ENCODE measurements around the gene BAZ2A.

The BAZ2A gene

GRCh38 chr12:56629459-56630179 is 507 bp downstream of the BAZ2A start:
- Histone ChIP-seq H3K27me3 (ENCODE audit: insufficient read depth, insufficient read length) (no peaks in the 10 kb centered on the region), H3K4me3 (ENCODE audit: insufficient read length, low read depth) (peak overlapping the region; percentile 93), H3K9ac (ENCODE audit: insufficient read length, low read depth) (peak overlapping the region; percentile 92), H3K9me3 (ENCODE audit: insufficient read depth, low read length) (no peaks in the 10 kb centered on the region), H3K36me3 (ENCODE audit: insufficient read depth, insufficient read length, low read length) (peaks cover 14% of the 10 kb centered on the region), H3K4me1 (ENCODE audit: insufficient read depth, insufficient read length) (peaks cover 15% of the 10 kb centered on the region)
- DNase-seq (ENCODE audit: low read depth, low spot score), result no peak
- TF ChIP-seq ZNF274 (IDR thresholded peaks at IDR 0.05; ENCODE audit: low read depth, low read length) (no peak), SUZ12 (IDR thresholded peaks at IDR 0.05; ENCODE audit: extremely low read depth, insufficient read depth, insufficient read length) (no peak), YY1 (IDR thresholded peaks at IDR 0.05; ENCODE audit: insufficient read depth, insufficient read length) (no peak)

- peaks cover 15% of the 10 kb centered on the region for H3K36me3 ChIP-seq (ENCODE audit: insufficient read depth, insufficient read length, low read length)
- H3K4me1 ChIP-seq (ENCODE audit: insufficient read depth, insufficient read length), result peaks cover 15% of the 10 kb centered on the region
- peak overlapping the region; percentile 93 for H3K4me3 ChIP-seq (ENCODE audit: insufficient read length, low read depth)
- DNase-seq (ENCODE audit: low read depth, low spot score), result no peak
- H3K9ac ChIP-seq (ENCODE audit: insufficient read length, low read depth), result peak overlapping the region; percentile 92
- H3K9me3 ChIP-seq (ENCODE audit: insufficient read depth, low read length), result no peaks in the 10 kb centered on the region
- no peaks in the 10 kb centered on the region for H3K27me3 ChIP-seq (ENCODE audit: insufficient read depth, insufficient read length)
- TF ChIP-seq YY1 (IDR thresholded peaks at IDR 0.05; ENCODE audit: insufficient read depth, insufficient read length) (no peak), ZNF274 (IDR thresholded peaks at IDR 0.05; ENCODE audit: low read depth, low read length) (no peak), SUZ12 (IDR thresholded peaks at IDR 0.05; ENCODE audit: extremely low read depth, insufficient read depth, insufficient read length) (no peak)
Measured at GRCh38 chr12:56628671-56629458, 1.3 kb downstream of the BAZ2A start.

GRCh38 chr12:56626701-56627100 is 3.4 kb downstream of the BAZ2A start:
- no peak for DNase-seq (ENCODE audit: low read depth, low spot score)
- TF ChIP-seq SUZ12 (IDR thresholded peaks at IDR 0.05; ENCODE audit: extremely low read depth, insufficient read depth, insufficient read length) (no peak), ZNF274 (IDR thresholded peaks at IDR 0.05; ENCODE audit: low read depth, low read length) (no peak), YY1 (IDR thresholded peaks at IDR 0.05; ENCODE audit: insufficient read depth, insufficient read length) (no peak)
- H3K4me1 ChIP-seq (ENCODE audit: insufficient read depth, insufficient read length), result peaks cover 7% of the 10 kb centered on the region
- H3K4me3 ChIP-seq (ENCODE audit: insufficient read length, low read depth), result no peak overlapping the region
- no peaks in the 10 kb centered on the region for H3K9me3 ChIP-seq (ENCODE audit: insufficient read depth, low read length)
- H3K27me3 ChIP-seq (ENCODE audit: insufficient read depth, insufficient read length), result no peaks in the 10 kb centered on the region
- H3K9ac ChIP-seq (ENCODE audit: insufficient read length, low read depth), result no peak overlapping the region
- H3K36me3 ChIP-seq (ENCODE audit: insufficient read depth, insufficient read length, low read length), result peaks cover 19% of the 10 kb centered on the region

- TF ChIP-seq SUZ12 (IDR thresholded peaks at IDR 0.05; ENCODE audit: extremely low read depth, insufficient read depth, insufficient read length), result no peak
- TF ChIP-seq ZNF274 (IDR thresholded peaks at IDR 0.05; ENCODE audit: low read depth, low read length), result no peak
- no peak overlapping the region for H3K4me3 ChIP-seq (ENCODE audit: insufficient read length, low read depth)
Measured at GRCh38 chr12:56622535-56622934, 7.6 kb downstream of the BAZ2A start.

GRCh38 chr12:56616925-56617324 is 13.2 kb downstream of the BAZ2A start:
- Histone ChIP-seq H3K9ac (ENCODE audit: insufficient read length, low read depth) (no peak overlapping the region), H3K36me3 (ENCODE audit: insufficient read depth, insufficient read length, low read length) (peaks cover 77% of the 10 kb centered on the region), H3K27me3 (ENCODE audit: insufficient read depth, insufficient read length) (no peaks in the 10 kb centered on the region), H3K4me1 (ENCODE audit: insufficient read depth, insufficient read length) (no peaks in the 10 kb centered on the region), H3K9me3 (ENCODE audit: insufficient read depth, low read length) (no peaks in the 10 kb centered on the region), H3K4me3 (ENCODE audit: insufficient read length, low read depth) (no peak overlapping the region)
- no peak for DNase-seq (ENCODE audit: low read depth, low spot score)
- TF ChIP-seq SUZ12 (IDR thresholded peaks at IDR 0.05; ENCODE audit: extremely low read depth, insufficient read depth, insufficient read length) (no peak), ZNF274 (IDR thresholded peaks at IDR 0.05; ENCODE audit: low read depth, low read length) (no peak)

More at GRCh38 chr12:56622535-56622934, 7.6 kb downstream of the BAZ2A start:
- peaks cover 40% of the 10 kb centered on the region for H3K36me3 ChIP-seq (ENCODE audit: insufficient read depth, insufficient read length, low read length)
- H3K9me3 ChIP-seq (ENCODE audit: insufficient read depth, low read length), result no peaks in the 10 kb centered on the region
- H3K9ac ChIP-seq (ENCODE audit: insufficient read length, low read depth), result no peak overlapping the region
- no peaks in the 10 kb centered on the region for H3K4me1 ChIP-seq (ENCODE audit: insufficient read depth, insufficient read length)
- no peaks in the 10 kb centered on the region for H3K27me3 ChIP-seq (ENCODE audit: insufficient read depth, insufficient read length)
- DNase-seq (ENCODE audit: low read depth, low spot score), result no peak

GRCh38 chr12:56616244-56616643 is 13.9 kb downstream of the BAZ2A start:
- Histone ChIP-seq H3K4me3 (ENCODE audit: insufficient read length, low read depth) (no peak overlapping the region), H3K9ac (ENCODE audit: insufficient read length, low read depth) (no peak overlapping the region), H3K27me3 (ENCODE audit: insufficient read depth, insufficient read length) (no peaks in the 10 kb centered on the region), H3K9me3 (ENCODE audit: insufficient read depth, low read length) (no peaks in the 10 kb centered on the region), H3K4me1 (ENCODE audit: insufficient read depth, insufficient read length) (no peaks in the 10 kb centered on the region), H3K36me3 (ENCODE audit: insufficient read depth, insufficient read length, low read length) (peaks cover 83% of the 10 kb centered on the region)
- TF ChIP-seq YY1 (IDR thresholded peaks at IDR 0.05; ENCODE audit: insufficient read depth, insufficient read length) (no peak), SUZ12 (IDR thresholded peaks at IDR 0.05; ENCODE audit: extremely low read depth, insufficient read depth, insufficient read length) (no peak), ZNF274 (IDR thresholded peaks at IDR 0.05; ENCODE audit: low read depth, low read length) (no peak)
- DNase-seq (ENCODE audit: low read depth, low spot score), result no peak

GRCh38 chr12:56614627-56615026 is 15.5 kb downstream of the BAZ2A start:
- peaks cover 85% of the 10 kb centered on the region for H3K36me3 ChIP-seq (ENCODE audit: insufficient read depth, insufficient read length, low read length)

More at GRCh38 chr12:56614627-56615026, 15.5 kb downstream of the BAZ2A start:
- no peaks in the 10 kb centered on the region for H3K27me3 ChIP-seq (ENCODE audit: insufficient read depth, insufficient read length)
- DNase-seq (ENCODE audit: low read depth, low spot score), result no peak
- H3K9me3 ChIP-seq (ENCODE audit: insufficient read depth, low read length), result no peaks in the 10 kb centered on the region
- H3K4me3 ChIP-seq (ENCODE audit: insufficient read length, low read depth), result no peak overlapping the region
- no peak for TF ChIP-seq YY1 (IDR thresholded peaks at IDR 0.05; ENCODE audit: insufficient read depth, insufficient read length)
- no peak for TF ChIP-seq ZNF274 (IDR thresholded peaks at IDR 0.05; ENCODE audit: low read depth, low read length)
- TF ChIP-seq SUZ12 (IDR thresholded peaks at IDR 0.05; ENCODE audit: extremely low read depth, insufficient read depth, insufficient read length), result no peak
- H3K4me1 ChIP-seq (ENCODE audit: insufficient read depth, insufficient read length), result no peaks in the 10 kb centered on the region
- no peak overlapping the region for H3K9ac ChIP-seq (ENCODE audit: insufficient read length, low read depth)
